ENCODE results near the gene COL15A1. TPM values are rescaled to one million over a fixed set of nuclear protein-coding genes. Genes with fewer than 3 reads are reported as not detected.

Gene COL15A1
- total and polyA plus RNA-seq, 8 donors: 10.7 to 173 (median 27.8) TPM

GRCh38 chr9:99050292-99050911, 106.7 kb downstream of the COL15A1 start:
- H3K36me3 ChIP-seq: peaks cover 0 to 52% (median 25%) of the 10 kb centered on the region in 4 donors
- H3K27me3 ChIP-seq: no peaks in the 10 kb centered on the region
- intact Hi-C loops (cut with DNase I; ENCODE audit: low total_unique reads): no loop called here
- peaks cover 0 to 24% (median 6%) of the 10 kb centered on the region in 4 donors for H3K4me1 ChIP-seq
- H3K9me3 ChIP-seq: no peaks in the 10 kb centered on the region
- 69 to 83% (median 78%) methylated on average over 10 of the region's 10 CpGs for WGBS, 5 donors
- peak overlapping the region in 1 of 5 donors; percentile 49 for H3K27ac ChIP-seq
- no peak for DNase-seq
- H3K4me3 ChIP-seq: no peak overlapping the region
- TF ChIP-seq POLR2A (IDR thresholded peaks at IDR 0.05) (no peak), EP300 (IDR thresholded peaks at IDR 0.05) (no peak), POLR2AphosphoS5 (IDR thresholded peaks at IDR 0.05) (no peak), CTCF (IDR thresholded peaks at IDR 0.05) (no peak)

GRCh38 chr9:99050924-99051323, 107.2 kb downstream of the COL15A1 start:
- no peaks in the 10 kb centered on the region for H3K27me3 ChIP-seq
- H3K36me3 ChIP-seq: peaks cover 0 to 57% (median 28%) of the 10 kb centered on the region in 4 donors
- WGBS, 5 donors: 64 to 79% (median 67%) methylated on average over 4 of the region's 4 CpGs
- peaks cover 0 to 24% (median 6%) of the 10 kb centered on the region in 4 donors for H3K4me1 ChIP-seq
- H3K9me3 ChIP-seq: no peaks in the 10 kb centered on the region
- no peak overlapping the region for H3K27ac ChIP-seq
- TF ChIP-seq POLR2AphosphoS5 (IDR thresholded peaks at IDR 0.05) (no peak), EP300 (IDR thresholded peaks at IDR 0.05) (no peak), POLR2A (IDR thresholded peaks at IDR 0.05) (no peak), CTCF (IDR thresholded peaks at IDR 0.05) (no peak)
- intact Hi-C loops (cut with DNase I; ENCODE audit: low total_unique reads): no loop called here
- DNase-seq: no peak
- no peak overlapping the region for H3K4me3 ChIP-seq

- 24 to 39% (median 39%) methylated on average over 3 of the region's 3 CpGs for WGBS, 5 donors
- Histone ChIP-seq H3K9me3 (no peaks in the 10 kb centered on the region), H3K36me3 (peaks cover 0 to 62% (median 29%) of the 10 kb centered on the region in 4 donors), H3K4me1 (peaks cover 0 to 24% (median 6%) of the 10 kb centered on the region in 4 donors), H3K4me3 (no peak overlapping the region), H3K27me3 (no peaks in the 10 kb centered on the region), H3K27ac (peak overlapping the region in 1 of 5 donors; percentile 53)
- intact Hi-C loops (cut with DNase I; ENCODE audit: low total_unique reads): no loop called here
- TF ChIP-seq POLR2AphosphoS5 (IDR thresholded peaks at IDR 0.05): no peak
- TF ChIP-seq CTCF (IDR thresholded peaks at IDR 0.05): no peak
- no peak for TF ChIP-seq POLR2A (IDR thresholded peaks at IDR 0.05)
- no peak for TF ChIP-seq EP300 (IDR thresholded peaks at IDR 0.05)
- DNase-seq: peak in 1 of 2 donors; percentile 27
Observed at GRCh38 chr9:99051406-99051805, 107.7 kb downstream of the COL15A1 start.

- WGBS, 5 donors: 49 to 61% (median 51%) methylated on average over 4 of the region's 4 CpGs
- no peak overlapping the region for H3K4me3 ChIP-seq
- H3K9me3 ChIP-seq: no peaks in the 10 kb centered on the region
- H3K4me1 ChIP-seq: peaks cover 0 to 24% (median 6%) of the 10 kb centered on the region in 4 donors
- no peak for DNase-seq
- H3K36me3 ChIP-seq: peaks cover 0 to 66% (median 29%) of the 10 kb centered on the region in 4 donors
- peak overlapping the region in 1 of 5 donors; percentile 53 for H3K27ac ChIP-seq
- no peaks in the 10 kb centered on the region for H3K27me3 ChIP-seq
- intact Hi-C loops (cut with DNase I; ENCODE audit: low total_unique reads): no loop called here
- TF ChIP-seq CTCF (IDR thresholded peaks at IDR 0.05) (no peak), POLR2AphosphoS5 (IDR thresholded peaks at IDR 0.05) (no peak), EP300 (IDR thresholded peaks at IDR 0.05) (no peak), POLR2A (IDR thresholded peaks at IDR 0.05) (no peak)
Observed at GRCh38 chr9:99051851-99052250, 108.1 kb downstream of the COL15A1 start.

Measured in stomach (tissue), 9 donors.